ENCODE measurements around the gene MLLT1.

Gene MLLT1

GRCh38 chr19:6274756-6275155 lies 5.0 kb downstream of the MLLT1 start:
- DNase-seq: no peak
- Histone ChIP-seq H3K27me3 (ENCODE audit: insufficient read depth, low read depth, severe bottlenecking) (no peaks in the 10 kb centered on the region), H3K27ac (peak overlapping the region; percentile 92), H3K4me3 (ENCODE audit: low read depth, low read length) (peak overlapping the region; percentile 2; the same call in 1 of the 2 replicates), H3K36me3 (peaks cover 42% of the 10 kb centered on the region), H3K9me3 (ENCODE audit: severe bottlenecking) (no peaks in the 10 kb centered on the region)
- TF ChIP-seq CTCF (IDR thresholded peaks at IDR 0.05; ENCODE audit: low read depth, low read length): no peak

- Histone ChIP-seq H3K4me3 (ENCODE audit: low read depth, low read length) (peak overlapping the region; percentile 37), H3K27me3 (ENCODE audit: insufficient read depth, low read depth, severe bottlenecking) (no peaks in the 10 kb centered on the region), H3K27ac (peak overlapping the region; percentile 92), H3K9me3 (ENCODE audit: severe bottlenecking) (no peaks in the 10 kb centered on the region), H3K36me3 (peaks cover 50% of the 10 kb centered on the region)
- no peak for TF ChIP-seq CTCF (IDR thresholded peaks at IDR 0.05; ENCODE audit: low read depth, low read length)
- peak; percentile 97 for DNase-seq
Measured at GRCh38 chr19:6273701-6274601, 5.8 kb downstream of the MLLT1 start.

GRCh38 chr19:6272913-6273600 lies 6.7 kb downstream of the MLLT1 start:
- peak overlapping the region; percentile 92 for H3K27ac ChIP-seq
- peaks cover 51% of the 10 kb centered on the region for H3K36me3 ChIP-seq
- no peaks in the 10 kb centered on the region for H3K27me3 ChIP-seq (ENCODE audit: insufficient read depth, low read depth, severe bottlenecking)
- no peak for TF ChIP-seq CTCF (IDR thresholded peaks at IDR 0.05; ENCODE audit: low read depth, low read length)
- DNase-seq: no peak
- H3K9me3 ChIP-seq (ENCODE audit: severe bottlenecking): no peaks in the 10 kb centered on the region
- H3K4me3 ChIP-seq (ENCODE audit: low read depth, low read length): peak overlapping the region; percentile 37

GRCh38 chr19:6272411-6272791 lies 7.4 kb downstream of the MLLT1 start:
- peak overlapping the region; percentile 37 for H3K4me3 ChIP-seq (ENCODE audit: low read depth, low read length)
- peaks cover 51% of the 10 kb centered on the region for H3K36me3 ChIP-seq
- peak; percentile 84 for DNase-seq
- TF ChIP-seq CTCF (IDR thresholded peaks at IDR 0.05; ENCODE audit: low read depth, low read length): no peak
- peak overlapping the region; percentile 92 for H3K27ac ChIP-seq
- H3K9me3 ChIP-seq (ENCODE audit: severe bottlenecking): no peaks in the 10 kb centered on the region
- H3K27me3 ChIP-seq (ENCODE audit: insufficient read depth, low read depth, severe bottlenecking): no peaks in the 10 kb centered on the region

GRCh38 chr19:6271721-6272410 lies 7.9 kb downstream of the MLLT1 start:
- peak overlapping the region; percentile 92 for H3K27ac ChIP-seq
- peaks cover 51% of the 10 kb centered on the region for H3K36me3 ChIP-seq
- TF ChIP-seq CTCF (IDR thresholded peaks at IDR 0.05; ENCODE audit: low read depth, low read length): 0 out of 2 replicates have a peak, but pooled peaks have one; percentile 17
- DNase-seq: peak; percentile 46
- H3K27me3 ChIP-seq (ENCODE audit: insufficient read depth, low read depth, severe bottlenecking): no peaks in the 10 kb centered on the region
- peak overlapping the region; percentile 37 for H3K4me3 ChIP-seq (ENCODE audit: low read depth, low read length)
- H3K9me3 ChIP-seq (ENCODE audit: severe bottlenecking): no peaks in the 10 kb centered on the region

Measured in WERI-Rb-1 (cell line).